ENCODE data around the gene MGMT.

GRCh38 chr10:129692695-129693094 is 225.7 kb downstream of the MGMT start:
- TF ChIP-seq EZH2 (IDR thresholded peaks at IDR 0.05; ENCODE audit: low read length, missing control alignments) (no peak), CTCF (conservative IDR thresholded peaks at IDR 0.05 in 1 of 2, IDR thresholded peaks at IDR 0.05 in 1 of 2; ENCODE audit: low read depth in 1 of 2, low read length in 2 of 2) (no peak)

Measured in fibroblast of lung (primary cell).